GM06990 (cell line): ENCODE measurements around the gene POMT2.
"Not testable (repeated sequence)": the region's sequence is repeated elsewhere in the genome, so short reads cannot be mapped to it uniquely, and the experiment has no call there.

Source experiments
- DNase-seq: peaks from one replicate; pipeline ENCODE4 v3.0.0-alpha.2; 2011; ENCODE audit not compliant: insufficient read length; ENCODE audit errors: extremely low read depth
- H3K27me3 ChIP-seq: replicated peaks from 2 replicates; pipeline ENCODE4 v1.6.0; 2011; ENCODE audit warnings: low read length; ENCODE audit not compliant: control insufficient read depth, insufficient read depth
- H3K36me3 ChIP-seq: 2 replicates; pipeline ENCODE4 v1.5.1; 2011; ENCODE audit warnings: low read length; ENCODE audit not compliant: control insufficient read depth, insufficient read depth
- H3K4me3 ChIP-seq: replicated peaks from 2 replicates; pipeline ENCODE4 v1.5.1; 2011; ENCODE audit warnings: low read depth, mild to moderate bottlenecking, control low read depth, low read length
- TF ChIP-seq, protein P1 (sequence below): IDR thresholded peaks from 2 replicates; pipeline ENCODE4 v1.5.1; 2011; ENCODE audit warnings: low read length, control low read depth, mild to moderate bottlenecking, inconsistent platforms; ENCODE audit not compliant: insufficient read depth, poor library complexity, severe bottlenecking

Gene POMT2

DNA sequence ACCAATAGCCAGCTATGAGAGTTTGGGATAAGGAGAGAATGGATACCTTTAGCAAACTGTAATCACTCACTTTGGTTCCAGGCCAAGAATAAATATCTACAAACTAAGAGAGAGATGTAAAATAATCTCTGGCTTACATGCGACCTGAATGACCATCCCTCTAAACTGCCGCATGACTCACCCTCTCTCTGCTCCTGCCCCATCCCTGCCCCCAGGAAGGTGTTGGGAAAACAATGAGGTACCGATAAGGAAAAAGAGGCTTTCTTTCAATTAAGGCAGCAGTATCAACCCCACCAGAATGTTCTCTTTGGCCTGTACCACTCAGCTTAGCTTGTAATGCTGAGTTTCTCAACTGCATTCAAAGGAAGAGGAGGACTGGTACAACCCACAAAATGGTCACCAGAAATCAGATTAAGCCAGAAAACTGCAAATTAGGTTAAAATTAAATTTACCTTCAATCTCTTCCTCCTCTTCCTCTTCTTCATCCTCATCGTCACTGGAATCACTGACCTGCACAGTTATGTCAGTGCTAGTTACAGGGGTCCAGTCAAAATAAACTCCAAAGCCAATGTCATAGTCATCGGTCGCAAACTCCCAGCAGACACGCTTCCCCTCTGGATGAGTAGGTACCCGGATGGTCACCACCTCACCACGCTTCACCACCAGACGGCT, 22.2 kb upstream of the POMT2 start:
- H3K36me3 ChIP-seq = peaks cover 14% of the 10 kb centered on the region
- no peak for DNase-seq
- TF ChIP-seq, protein P1, sequence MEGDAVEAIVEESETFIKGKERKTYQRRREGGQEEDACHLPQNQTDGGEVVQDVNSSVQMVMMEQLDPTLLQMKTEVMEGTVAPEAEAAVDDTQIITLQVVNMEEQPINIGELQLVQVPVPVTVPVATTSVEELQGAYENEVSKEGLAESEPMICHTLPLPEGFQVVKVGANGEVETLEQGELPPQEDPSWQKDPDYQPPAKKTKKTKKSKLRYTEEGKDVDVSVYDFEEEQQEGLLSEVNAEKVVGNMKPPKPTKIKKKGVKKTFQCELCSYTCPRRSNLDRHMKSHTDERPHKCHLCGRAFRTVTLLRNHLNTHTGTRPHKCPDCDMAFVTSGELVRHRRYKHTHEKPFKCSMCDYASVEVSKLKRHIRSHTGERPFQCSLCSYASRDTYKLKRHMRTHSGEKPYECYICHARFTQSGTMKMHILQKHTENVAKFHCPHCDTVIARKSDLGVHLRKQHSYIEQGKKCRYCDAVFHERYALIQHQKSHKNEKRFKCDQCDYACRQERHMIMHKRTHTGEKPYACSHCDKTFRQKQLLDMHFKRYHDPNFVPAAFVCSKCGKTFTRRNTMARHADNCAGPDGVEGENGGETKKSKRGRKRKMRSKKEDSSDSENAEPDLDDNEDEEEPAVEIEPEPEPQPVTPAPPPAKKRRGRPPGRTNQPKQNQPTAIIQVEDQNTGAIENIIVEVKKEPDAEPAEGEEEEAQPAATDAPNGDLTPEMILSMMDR = no peak

DNA sequence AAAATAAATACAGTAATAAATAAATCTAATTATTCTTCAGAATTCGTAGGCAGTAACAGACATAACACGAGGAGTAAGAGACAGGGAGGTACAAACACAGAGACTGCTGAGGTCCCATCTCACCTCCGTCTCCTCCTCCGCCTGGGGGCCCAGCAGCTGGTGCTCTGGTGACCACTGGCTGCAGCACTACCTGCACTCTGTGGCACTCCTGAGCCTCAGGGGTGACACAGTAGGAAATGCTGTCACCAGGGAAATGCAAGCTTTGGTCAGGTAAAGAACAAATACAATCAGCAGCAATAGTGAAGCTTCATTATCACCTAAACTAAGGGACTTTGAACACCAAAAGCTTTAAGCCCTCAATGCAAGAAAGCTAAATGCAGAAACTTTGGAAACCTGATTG, 19.7 kb upstream of the POMT2 start:
- TF ChIP-seq, protein P1 = no peak
- DNase-seq = no peak
- H3K27me3 ChIP-seq = no peaks in the 10 kb centered on the region
- no peak overlapping the region for H3K4me3 ChIP-seq
- peaks cover 12% of the 10 kb centered on the region for H3K36me3 ChIP-seq

More for the DNA sequence above, 22.2 kb upstream of the POMT2 start:
- Histone ChIP-seq H3K27me3 (no peaks in the 10 kb centered on the region), H3K4me3 (no peak overlapping the region)

DNA sequence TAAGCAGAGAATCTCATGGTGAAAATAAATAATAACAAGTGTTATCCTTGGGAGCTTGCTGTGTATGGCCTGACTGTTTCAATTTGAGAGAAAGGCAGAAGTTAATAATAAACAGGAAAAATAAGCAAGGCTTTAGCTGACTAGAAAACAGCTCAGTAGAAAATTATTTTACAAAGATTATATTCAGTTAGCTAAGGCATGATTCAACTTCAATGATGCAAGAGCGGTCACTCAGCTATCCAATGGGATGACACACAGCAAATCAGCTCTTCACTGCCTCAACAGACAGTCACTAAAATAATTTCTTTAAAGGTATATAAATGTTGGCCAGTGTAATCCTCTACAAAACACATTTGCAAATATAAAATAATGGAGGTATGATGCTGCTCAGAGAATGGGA, 18.7 kb upstream of the POMT2 start:
- TF ChIP-seq, protein P1 = no peak
- Histone ChIP-seq H3K36me3 (peaks cover 12% of the 10 kb centered on the region), H3K4me3 (no peak overlapping the region), H3K27me3 (no peaks in the 10 kb centered on the region)
- no peak for DNase-seq

- no peak for DNase-seq
- TF ChIP-seq, protein P1 = no peak
- peaks cover 12% of the 10 kb centered on the region for H3K36me3 ChIP-seq
- no peaks in the 10 kb centered on the region for H3K27me3 ChIP-seq
- H3K4me3 ChIP-seq = no peak overlapping the region
Observed at GRCh38 chr14:77338302-77338701, 17.6 kb upstream of the POMT2 start.

DNA sequence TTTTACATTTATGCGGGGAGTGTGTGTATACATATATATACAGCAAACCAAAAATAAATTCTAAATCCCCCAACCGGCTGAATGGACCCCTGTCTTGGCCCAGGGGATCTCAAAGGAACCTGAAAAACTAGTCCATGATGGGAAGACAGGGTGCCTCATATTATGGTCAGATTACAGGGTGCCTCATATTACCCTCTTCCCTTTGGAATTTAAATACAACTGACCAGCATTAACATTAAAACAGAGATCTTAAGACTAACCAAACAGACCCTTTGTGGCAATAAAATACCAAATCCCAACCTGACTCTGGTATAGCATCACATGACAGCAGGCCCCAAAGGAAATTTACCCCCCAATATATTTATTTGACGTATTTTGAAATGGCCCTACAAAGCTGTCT, 17.2 kb upstream of the POMT2 start:
- H3K4me3 ChIP-seq = no peak overlapping the region
- TF ChIP-seq, protein P1 = no peak
- H3K36me3 ChIP-seq = peaks cover 10% of the 10 kb centered on the region
- H3K27me3 ChIP-seq = no peaks in the 10 kb centered on the region
- no peak for DNase-seq

- H3K27me3 ChIP-seq, DNase-seq, H3K4me3 ChIP-seq: not testable (repeated sequence)
- peaks cover 10% of the 10 kb centered on the region for H3K36me3 ChIP-seq
Observed at GRCh38 chr14:77337255-77337654, 16.6 kb upstream of the POMT2 start.
